Measurements from ENCODE around the gene SLC35E2B. TPM values are rescaled to one million over a fixed set of nuclear protein-coding genes. Genes with fewer than 3 reads are reported as not detected.
A peak's percentile ranks its signal among the peaks of the same experiment; 100 is the strongest.
"Not testable (repeated sequence)": the region's sequence is repeated elsewhere in the genome, so short reads cannot be mapped to it uniquely, and the experiment has no call there.

The SLC35E2B gene
- polyA plus RNA-seq, 1 donor from 2014 or later, result 41.0 TPM

DNA sequence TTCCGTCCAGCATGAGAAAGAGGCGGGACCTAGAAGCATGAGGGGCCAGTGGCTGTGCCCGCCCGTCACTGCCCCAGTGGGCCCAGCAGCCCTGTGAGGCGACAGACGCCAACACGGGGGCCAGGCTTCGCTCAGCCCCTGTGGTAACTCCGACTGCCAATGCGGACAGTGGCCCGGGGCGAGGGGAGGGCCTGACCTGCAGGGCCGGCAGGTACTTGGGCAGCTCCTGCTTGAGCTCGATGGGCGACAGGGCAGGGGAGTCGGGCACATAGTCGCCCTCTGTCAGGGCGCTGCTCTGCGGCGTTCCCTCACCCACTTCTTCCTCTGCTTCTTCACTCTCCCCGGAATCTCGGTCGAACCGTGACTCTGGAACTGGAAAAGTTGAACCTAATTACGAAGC is 52.5 kb downstream of the SLC35E2B start:
- H3K9me3 Mint-ChIP-seq, H3K36me3 Mint-ChIP-seq, H3K4me1 Mint-ChIP-seq, H3K27me3 Mint-ChIP-seq, H3K4me3 Mint-ChIP-seq, H3K27ac Mint-ChIP-seq: not testable (repeated sequence)

DNA sequence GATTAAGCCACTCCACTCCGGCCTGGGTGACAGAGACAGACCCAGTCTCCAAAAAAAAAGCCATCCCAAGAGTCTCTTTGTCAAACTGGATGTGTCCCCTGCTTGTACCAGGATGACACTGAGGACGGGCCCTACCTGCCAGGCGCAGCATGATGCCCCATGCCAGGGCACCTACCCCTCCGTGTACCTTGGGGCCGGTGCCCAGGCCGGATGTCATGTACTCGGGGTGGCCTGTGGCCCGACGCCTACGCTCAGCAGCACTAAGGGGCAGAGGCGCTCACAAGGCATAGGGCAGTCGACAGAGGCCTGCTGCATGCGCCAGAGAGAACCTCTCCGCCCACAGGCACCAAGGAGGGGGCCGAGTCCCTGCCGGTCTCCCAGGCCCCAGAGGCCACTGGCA is 53.2 kb downstream of the SLC35E2B start:
- H3K4me1 Mint-ChIP-seq, H3K4me3 Mint-ChIP-seq, H3K36me3 Mint-ChIP-seq, H3K27me3 Mint-ChIP-seq, H3K27ac Mint-ChIP-seq, H3K9me3 Mint-ChIP-seq: not testable (repeated sequence)

DNA sequence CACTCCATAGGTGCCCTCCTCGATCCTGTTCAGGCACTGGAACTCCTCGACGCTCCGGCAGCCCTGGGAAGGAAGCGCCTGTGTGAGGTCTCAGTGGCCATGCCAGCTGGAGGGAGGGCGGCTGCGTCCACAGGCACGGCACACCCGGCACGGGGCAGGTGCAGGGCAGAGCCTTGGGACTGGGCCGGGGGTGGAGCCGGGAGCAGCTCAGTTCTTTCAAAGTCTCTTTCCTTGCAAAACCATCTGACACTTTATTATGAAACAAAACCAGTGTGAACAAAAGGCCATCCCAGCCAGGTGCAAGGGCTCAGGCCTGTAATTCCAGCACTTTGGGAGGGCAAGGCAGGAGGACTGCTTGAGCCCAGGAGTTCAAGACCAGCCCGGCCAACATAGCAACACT is 54.1 kb downstream of the SLC35E2B start:
- H3K27ac Mint-ChIP-seq, H3K27me3 Mint-ChIP-seq, H3K4me1 Mint-ChIP-seq, H3K4me3 Mint-ChIP-seq, H3K36me3 Mint-ChIP-seq, H3K9me3 Mint-ChIP-seq: not testable (repeated sequence)

DNA sequence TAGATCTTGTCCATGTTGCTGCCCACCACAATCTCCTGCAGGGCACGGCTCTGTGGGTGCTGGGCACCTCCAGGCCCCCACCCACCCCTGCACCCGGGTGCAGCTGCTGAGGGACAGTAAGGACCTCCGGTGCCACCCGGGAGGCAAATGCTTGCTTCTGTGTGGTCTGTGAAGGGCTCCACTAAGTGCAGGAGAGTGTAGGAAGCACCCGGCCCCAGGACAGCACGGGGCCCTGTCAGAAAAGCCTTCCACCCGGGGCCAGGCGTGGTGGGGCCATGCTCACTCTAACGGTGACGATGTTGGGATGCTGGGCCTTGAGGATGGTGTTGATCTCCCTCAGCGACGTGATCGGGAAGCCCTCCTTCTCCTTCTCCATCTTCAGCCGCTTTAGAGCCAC is 55.1 kb downstream of the SLC35E2B start:
- H3K4me3 Mint-ChIP-seq, H3K9me3 Mint-ChIP-seq: not testable (repeated sequence)

DNA sequence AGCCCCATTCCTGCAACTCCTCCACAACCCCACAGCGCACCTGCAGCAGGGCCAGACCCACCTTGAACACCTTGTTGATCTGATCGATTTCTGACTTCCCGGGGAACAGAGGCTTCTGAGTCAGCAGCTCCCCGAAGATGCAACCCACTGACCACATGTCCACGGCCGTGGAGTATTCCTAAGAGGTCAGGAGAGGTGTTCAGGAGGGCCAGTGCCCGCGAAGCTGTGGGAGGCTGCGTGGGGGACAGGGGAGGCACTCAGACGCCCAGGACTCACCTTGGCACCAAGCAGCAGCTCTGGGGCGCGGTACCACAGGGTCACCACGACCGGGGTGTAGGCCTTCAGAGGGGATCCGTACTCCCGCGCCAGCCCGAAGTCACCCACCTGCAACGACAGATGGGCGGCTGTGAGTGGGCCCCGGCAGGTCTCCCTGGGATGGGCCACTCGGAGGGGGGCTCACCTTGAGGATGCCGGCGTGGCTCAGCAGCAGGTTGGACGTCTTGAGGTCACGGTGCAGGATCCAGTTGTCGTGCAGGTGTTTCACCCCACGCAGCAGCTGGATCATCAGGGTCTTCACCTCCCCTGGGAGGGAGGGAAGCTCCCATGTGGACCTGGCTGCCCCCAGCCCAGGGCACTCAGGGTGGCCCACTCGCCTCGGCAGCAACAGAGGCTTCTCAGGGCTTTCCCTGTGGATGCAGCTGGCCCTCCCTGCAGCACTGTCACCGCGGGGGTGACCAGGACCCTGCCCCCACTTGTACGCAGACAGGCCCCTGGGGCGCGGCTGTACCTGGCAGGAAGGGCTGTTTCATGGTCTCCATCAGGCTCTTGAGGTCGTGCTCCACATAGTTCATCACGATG is 55.7 kb downstream of the SLC35E2B start:
- H3K36me3 Mint-ChIP-seq, H3K27me3 Mint-ChIP-seq, H3K4me3 Mint-ChIP-seq, H3K4me1 Mint-ChIP-seq, H3K9me3 Mint-ChIP-seq: not testable (repeated sequence)
- H3K27ac Mint-ChIP-seq, result peak overlapping the region in 1 of 3 donors; percentile 60

More for the DNA sequence above, 55.1 kb downstream of the SLC35E2B start:
- not testable (repeated sequence) for H3K4me1 Mint-ChIP-seq, H3K27ac Mint-ChIP-seq, H3K27me3 Mint-ChIP-seq, H3K36me3 Mint-ChIP-seq

DNA sequence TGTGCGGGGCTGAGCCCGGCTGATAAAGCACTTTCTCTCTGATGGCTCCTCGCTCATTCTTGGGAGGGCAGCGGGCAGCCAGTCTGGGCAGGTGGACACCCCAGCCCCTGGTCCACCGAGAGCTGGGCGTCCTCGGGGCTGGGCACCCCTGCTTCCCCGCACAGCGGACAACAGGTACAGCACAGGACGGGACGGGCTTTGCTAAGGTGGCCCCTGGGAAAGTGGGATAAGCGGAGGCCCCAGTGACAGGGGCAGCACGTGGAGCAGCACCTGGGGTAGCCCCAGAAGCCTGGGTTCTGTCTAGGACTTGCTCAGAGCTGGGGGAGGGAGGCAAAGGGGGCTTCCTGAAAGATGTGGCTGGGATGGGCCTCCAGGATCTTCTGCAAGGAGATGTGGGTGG is 58.0 kb downstream of the SLC35E2B start:
- H3K36me3 Mint-ChIP-seq, H3K4me1 Mint-ChIP-seq, H3K4me3 Mint-ChIP-seq, H3K9me3 Mint-ChIP-seq, H3K27ac Mint-ChIP-seq, H3K27me3 Mint-ChIP-seq: not testable (repeated sequence)

DNA sequence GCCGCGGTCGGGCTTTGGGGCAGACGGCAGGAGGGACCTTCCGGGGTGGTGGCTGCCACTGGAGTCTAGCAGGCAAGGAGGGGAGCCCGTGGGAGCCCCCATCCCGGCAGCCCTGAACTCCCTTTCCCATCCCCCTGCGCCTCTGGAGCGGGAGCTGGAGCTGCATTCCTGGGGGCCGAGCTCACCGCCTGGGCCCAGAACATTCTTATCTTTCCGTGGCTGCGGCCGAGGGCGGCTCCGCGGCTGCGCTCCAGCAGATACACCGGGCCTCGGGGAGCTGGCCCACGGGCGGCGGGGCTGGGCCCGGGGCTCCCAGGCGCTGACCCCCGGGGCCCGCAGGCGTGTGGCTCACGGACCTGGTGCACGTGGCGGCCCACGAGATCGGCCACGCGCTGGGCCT is 59.2 kb downstream of the SLC35E2B start:
- H3K27ac Mint-ChIP-seq, H3K4me1 Mint-ChIP-seq, H3K36me3 Mint-ChIP-seq, H3K4me3 Mint-ChIP-seq, H3K27me3 Mint-ChIP-seq, H3K9me3 Mint-ChIP-seq: not testable (repeated sequence)

DNA sequence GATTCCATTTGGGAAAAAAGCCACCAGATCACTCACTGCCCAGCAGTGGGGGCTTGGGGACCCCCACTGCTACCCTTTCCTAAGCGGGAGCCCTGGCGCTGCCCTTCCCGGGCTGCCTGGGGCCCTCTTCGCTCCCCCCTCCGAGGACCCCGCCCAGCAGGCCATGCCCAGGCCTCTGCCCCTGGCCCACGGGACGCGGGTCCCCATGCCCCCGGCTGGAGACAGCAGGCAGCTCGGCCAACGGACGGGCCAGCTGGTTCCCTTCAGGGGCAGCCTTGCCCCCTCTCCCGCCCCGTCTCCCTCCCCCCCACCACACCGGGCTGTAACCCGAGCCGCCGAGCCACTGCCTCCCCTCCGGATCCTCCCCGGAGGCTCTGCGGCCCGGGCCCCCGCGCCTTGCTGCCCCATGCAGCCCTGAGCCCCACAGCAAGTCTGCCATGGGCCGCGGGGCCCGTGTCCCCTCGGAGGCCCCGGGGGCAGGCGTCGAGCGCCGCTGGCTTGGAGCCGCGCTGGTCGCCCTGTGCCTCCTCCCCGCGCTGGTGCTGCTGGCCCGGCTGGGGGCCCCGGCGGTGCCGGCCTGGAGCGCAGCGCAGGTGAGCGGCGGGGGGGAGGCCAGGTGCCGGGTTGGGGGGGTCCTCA is 60.7 kb downstream of the SLC35E2B start, which contains the start of gene MMP23B:
TSS of gene MMP23B (plus strand) at position 392 of the 639 bp plus-strand sequence. CDS start at position 438, 46 bp downstream.
- Mint-ChIP-seq H3K27ac (peak within 1 kb of the TSS in 1 of 3 donors; percentile 75), H3K9me3 (peaks cover 0 to 2% (median 0%) of the 10 kb centered on the region in 3 donors)

DNA sequence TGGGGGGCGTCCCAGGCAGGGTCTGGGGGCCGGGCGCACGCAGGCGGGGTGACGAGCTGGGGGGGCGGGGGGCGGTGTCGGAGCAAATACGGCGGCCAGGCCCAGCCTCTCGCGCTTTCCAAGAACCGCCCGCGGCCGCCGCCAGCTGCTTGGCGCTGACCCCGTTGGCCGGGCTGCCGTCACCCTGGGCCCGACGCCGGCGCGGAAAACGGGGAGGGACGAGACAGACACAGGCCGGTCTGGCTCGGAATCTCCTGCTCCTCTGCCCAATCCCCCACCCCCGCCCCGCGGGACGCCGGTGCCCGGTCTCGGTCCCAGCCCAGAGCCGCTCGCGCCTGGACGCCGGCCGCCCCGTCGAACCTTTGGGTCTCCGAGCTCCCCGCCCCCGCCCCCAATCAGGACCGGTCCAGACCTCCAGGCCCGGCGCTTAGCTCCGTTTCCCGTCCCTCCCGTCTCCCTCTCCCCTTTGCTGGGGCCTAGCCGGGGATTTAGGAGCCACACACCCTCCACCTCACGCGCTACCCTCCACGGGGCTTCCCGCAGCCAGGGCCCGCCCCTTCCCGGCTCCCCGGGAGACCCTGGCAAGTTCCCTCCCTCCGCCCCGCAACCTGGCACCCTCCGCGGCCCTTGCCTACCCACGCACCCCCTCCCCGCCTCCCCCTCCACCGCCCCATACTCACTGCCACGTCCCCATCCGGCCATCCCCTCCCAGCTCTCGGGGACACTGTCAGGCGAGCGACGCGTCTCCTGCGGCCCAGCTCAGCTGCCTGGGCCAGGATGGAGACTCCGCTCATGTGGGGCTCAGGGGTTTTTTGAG is 61.4 kb downstream of the SLC35E2B start:
- peaks cover 2% of the 10 kb centered on the region for H3K36me3 Mint-ChIP-seq
- H3K27me3 Mint-ChIP-seq, result peaks cover 4% of the 10 kb centered on the region
- H3K27ac Mint-ChIP-seq, result peak overlapping the region in 1 of 3 donors; percentile 75
- H3K9me3 Mint-ChIP-seq, result peaks cover 0 to 2% (median 0%) of the 10 kb centered on the region in 3 donors
- H3K4me3 Mint-ChIP-seq, result peak overlapping the region in 3 of 4 donors; percentile 37 to 81 (median 48)
- peaks cover 0 to 3% (median 2%) of the 10 kb centered on the region in 3 donors for H3K4me1 Mint-ChIP-seq

More for the DNA sequence above, 60.7 kb downstream of the SLC35E2B start, which contains the start of gene MMP23B:
- H3K36me3 Mint-ChIP-seq, result peaks cover 2% of the 10 kb centered on the region
- peaks cover 4% of the 10 kb centered on the region for H3K27me3 Mint-ChIP-seq
- peak within 1 kb of the TSS in 3 of 4 donors; percentile 37 to 81 (median 48) for H3K4me3 Mint-ChIP-seq
- peaks cover 0 to 3% (median 2%) of the 10 kb centered on the region in 3 donors for H3K4me1 Mint-ChIP-seq

DNA sequence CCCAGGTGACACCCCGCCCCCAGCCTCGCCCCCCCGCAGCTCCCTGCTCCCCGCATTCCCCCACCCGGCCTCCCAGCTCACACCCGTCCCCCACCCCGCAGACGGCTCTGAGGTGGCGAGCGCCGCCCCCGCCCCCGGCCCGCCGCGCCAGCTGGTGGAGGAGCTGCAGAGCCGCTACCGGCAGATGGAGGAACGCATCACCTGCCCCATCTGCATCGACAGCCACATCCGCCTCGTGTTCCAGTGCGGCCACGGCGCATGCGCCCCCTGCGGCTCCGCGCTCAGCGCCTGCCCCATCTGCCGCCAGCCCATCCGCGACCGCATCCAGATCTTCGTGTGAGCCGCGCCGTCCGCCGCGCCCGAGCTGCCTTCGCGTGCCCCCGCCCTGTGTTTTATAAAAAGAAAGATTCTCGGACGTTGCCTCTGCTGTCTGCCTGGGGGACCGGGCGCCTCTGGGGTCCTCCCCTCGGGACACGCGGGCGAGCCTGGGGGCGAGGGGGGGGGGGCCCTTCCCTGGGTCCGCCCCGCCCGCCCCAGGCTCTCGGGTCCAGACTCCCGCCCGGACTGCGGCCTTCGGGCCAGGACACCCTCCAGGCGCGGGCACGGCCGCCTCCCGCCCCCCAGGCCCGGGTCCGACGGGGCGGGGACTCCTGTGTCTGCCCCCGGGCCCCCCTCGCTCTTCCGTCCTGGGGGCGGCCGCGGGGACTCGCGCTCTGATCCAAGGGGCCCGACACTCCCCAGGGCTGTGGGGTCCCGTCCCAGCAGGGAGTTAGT is 62.2 kb downstream of the SLC35E2B start:
- Mint-ChIP-seq H3K4me3 (peak overlapping the region; percentile 41 to 96 (median 86)), H3K27me3 (peaks cover 4% of the 10 kb centered on the region), H3K36me3 (peaks cover 2% of the 10 kb centered on the region), H3K27ac (peak overlapping the region; percentile 75 to 94 (median 91)), H3K9me3 (peaks cover 0 to 2% (median 0%) of the 10 kb centered on the region in 3 donors), H3K4me1 (peaks cover 0 to 3% (median 2%) of the 10 kb centered on the region in 3 donors)

DNA sequence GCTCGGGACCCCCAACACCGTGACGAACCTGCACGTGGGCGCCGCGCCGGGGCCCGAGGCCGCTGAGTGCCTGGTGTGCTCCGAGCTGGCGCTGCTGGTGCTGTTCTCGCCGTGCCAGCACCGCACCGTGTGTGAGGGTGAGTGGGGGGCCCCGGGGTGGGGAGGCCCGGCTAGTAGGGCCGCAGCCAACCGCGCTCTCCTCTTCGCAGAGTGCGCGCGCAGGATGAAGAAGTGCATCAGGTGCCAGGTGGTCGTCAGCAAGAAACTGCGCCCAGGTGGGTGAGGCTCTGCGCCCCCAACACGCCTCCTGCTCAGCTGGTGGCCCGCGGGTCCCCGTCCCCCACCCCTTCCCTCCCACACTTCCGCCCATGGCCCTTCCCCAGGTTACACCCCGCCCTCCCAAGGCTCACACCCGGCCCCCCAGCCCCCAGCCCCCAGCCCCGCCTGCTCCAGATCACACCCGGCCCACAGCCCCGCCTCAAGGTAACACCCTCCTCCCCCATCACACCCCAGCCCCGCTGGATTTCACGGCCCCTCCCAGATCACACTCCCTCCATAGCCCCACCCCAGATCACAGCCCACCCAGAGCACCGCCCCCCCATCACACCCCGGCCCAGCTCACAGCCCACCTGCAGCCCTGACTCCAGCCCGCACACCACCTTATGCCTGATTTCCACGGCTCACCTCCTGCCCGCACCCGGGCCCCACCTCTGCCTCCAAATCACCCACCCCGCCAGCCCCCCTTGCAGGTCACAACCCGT is 63.0 kb downstream of the SLC35E2B start:
- Mint-ChIP-seq H3K27ac (peak overlapping the region in 2 of 3 donors; percentile 75 to 91), H3K4me1 (peaks cover 0 to 3% (median 2%) of the 10 kb centered on the region in 3 donors), H3K9me3 (peaks cover 0 to 2% (median 0%) of the 10 kb centered on the region in 3 donors), H3K4me3 (peak overlapping the region; percentile 41 to 92 (median 70)), H3K27me3 (peaks cover 4% of the 10 kb centered on the region), H3K36me3 (peaks cover 2% of the 10 kb centered on the region)

DNA sequence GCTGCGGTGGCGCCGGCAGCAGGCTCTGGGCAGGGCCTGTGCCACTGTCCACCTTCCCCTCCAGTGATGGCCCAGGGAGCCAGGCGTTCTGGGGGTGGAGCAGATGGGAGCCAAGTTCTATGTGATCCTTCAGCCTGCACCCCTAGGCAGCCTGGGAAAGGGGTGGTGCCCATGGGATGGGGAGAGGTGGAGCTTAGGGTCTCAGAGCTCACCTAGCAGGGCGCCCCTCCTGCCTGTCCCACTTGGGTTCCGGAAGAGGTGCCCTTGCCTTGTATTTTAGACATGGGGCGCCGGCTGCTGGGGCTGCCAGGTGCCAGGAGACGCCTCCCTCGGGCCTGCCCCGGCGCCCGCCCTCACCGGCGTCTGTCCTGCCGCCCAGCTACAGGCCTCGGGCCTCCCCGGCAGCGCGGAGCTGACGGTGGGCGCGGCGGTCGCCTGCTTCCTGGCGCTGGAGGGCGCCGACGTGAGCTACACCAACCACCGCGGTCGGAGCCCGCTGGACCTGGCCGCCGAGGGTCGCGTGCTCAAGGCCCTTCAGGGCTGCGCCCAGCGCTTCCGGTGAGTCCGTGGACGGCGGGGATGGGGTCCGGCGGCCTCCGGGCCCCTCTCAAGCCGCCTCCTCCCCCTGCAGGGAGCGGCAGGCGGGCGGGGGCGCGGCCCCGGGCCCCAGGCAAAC is 63.7 kb downstream of the SLC35E2B start:
- Mint-ChIP-seq H3K9me3 (peaks cover 0 to 2% (median 0%) of the 10 kb centered on the region in 3 donors), H3K4me3 (peak overlapping the region in 2 of 4 donors; percentile 8 to 27), H3K27ac (no peak overlapping the region), H3K27me3 (peaks cover 4% of the 10 kb centered on the region), H3K36me3 (peaks cover 2% of the 10 kb centered on the region), H3K4me1 (peaks cover 0 to 3% (median 2%) of the 10 kb centered on the region in 3 donors)
